Esophagus squamous epithelium (tissue), 4 donors: ENCODE results near the gene DNAJB8.

ENCODE experiments used
- CTCF ChIP-seq, 6 experiments: fragments of 450-650 bp in 4 of 6; fragments of 200-600 bp in 2 of 6; sonication (generic) in 2 of 6; IDR thresholded peaks; one replicate each; pipeline ENCODE4 v1.5.1; 2016 to 2019; ENCODE audit warnings: antibody characterized with exemption in 6 of 6, mild to moderate bottlenecking in 4 of 6, moderate library complexity in 4 of 6
- POLR2A ChIP-seq, 4 donors: fragments of 450-650 bp; IDR thresholded peaks; one replicate each; pipeline ENCODE4 v1.6.1; 2017; ENCODE audit warnings: antibody characterized with exemption in 4 of 4, mild to moderate bottlenecking in 4 of 4, moderate library complexity in 3 of 4

- TF ChIP-seq POLR2A (IDR thresholded peaks at IDR 0.05) (no peak), CTCF (IDR thresholded peaks at IDR 0.05) (no peak)
These were observed 22.9 kb downstream of the DNAJB8 start for GRCh38 chr3:128443771-128444170.
